K562 (cell line): ENCODE measurements around the gene TDRD6. TPM values are rescaled to one million over a fixed set of nuclear protein-coding genes. Genes with fewer than 3 reads are reported as not detected.

Source experiments
- C11orf30 ChIP-seq: fragments of 450-650 bp; IDR thresholded peaks from 2 replicates; pipeline ENCODE4 v1.6.1; 2016; ENCODE audit warnings: low read depth, mild to moderate bottlenecking
- MAFK ChIP-seq: IDR thresholded peaks from 2 replicates; pipeline ENCODE4 v1.6.1; 2011; ENCODE audit warnings: low read length, improper control_type of control experiment
- NFRKB ChIP-seq: fragments of 450-650 bp; IDR thresholded peaks from 2 replicates; pipeline ENCODE4 v1.6.1; 2016; ENCODE audit warnings: low read depth
- OTX1 ChIP-seq: fragments of 450-650 bp; formaldehyde crosslinking; IDR thresholded peaks from 2 replicates; pipeline ENCODE4 v1.4.0; 2022; ENCODE audit warnings: mild to moderate bottlenecking
- PPARD ChIP-seq: fragments of 250-450 bp; sonication (Bioruptor Pico); IDR thresholded peaks from 2 replicates; pipeline ENCODE4 v1.8.0; 2022; ENCODE audit warnings: inconsistent platforms, mild to moderate bottlenecking, moderate library complexity
- SMAD1 ChIP-seq: fragments of 150-350 bp; IDR thresholded peaks from 2 replicates; pipeline ENCODE4 v1.6.1; 2014; ENCODE audit warnings: low read length, low read depth; ENCODE audit not compliant: partially characterized antibody
- TCFL5 ChIP-seq: fragments of 250-450 bp; sonication (Bioruptor Pico); conservative IDR thresholded peaks from 2 replicates; pipeline ENCODE4 v1.6.1; 2021; ENCODE audit warnings: mild to moderate bottlenecking, moderate library complexity, matching md5 sums
- ZFP36 ChIP-seq: fragments of 150-350 bp; IDR thresholded peaks from 2 replicates; pipeline ENCODE4 v1.6.1; 2018; ENCODE audit warnings: low read length, low read depth; ENCODE audit not compliant: partially characterized antibody
- ZNF316 ChIP-seq: fragments of 450-650 bp; IDR thresholded peaks from 2 replicates; pipeline ENCODE4 v1.6.1; 2016
- polyA plus RNA-seq, 8 experiments: library from polyadenylated mRNA; depleted of rRNA in 4 of 8; stranded (reverse) in 5 of 8; unstranded in 3 of 8; fragments of >200 nt; fragmentation: Nextera tagmentation in 2 of 8; fragmentation: Illumina TruSeq in 1 of 8; extraction: Ambion mirVana in 2 of 8; extraction: Trizol in 1 of 8; gene quantifications; 2 replicates each; pipeline versions ENCODE4 v1.2.1 to v1.2.3, GENCODE V29; 2011 to 2014; ENCODE audit warnings: inconsistent platforms in 1 of 8, missing spikeins in 1 of 8
- total RNA-seq, 7 experiments: library from RNA; depleted of rRNA in 6 of 7; stranded (reverse); fragments of >200 nt in 6 of 7; fragmentation: Illumina TruSeq in 2 of 7; extraction: Trizol in 2 of 7; gene quantifications; 2 replicates each; pipeline versions ENCODE4 v1.2.1 to v1.2.3, GENCODE V29; 2011 to 2021; ENCODE audit warnings: low replicate concordance in 1 of 7
- TF ChIP-seq, protein P1 (sequence below): fragments of 450-650 bp; IDR thresholded peaks from 2 replicates; pipeline ENCODE4 v1.7.1; 2018; ENCODE audit warnings: mild to moderate bottlenecking, low read depth; ENCODE audit not compliant: partially characterized antibody
- TF ChIP-seq, protein P2 (sequence below): fragments of 250-450 bp; sonication (Bioruptor Pico); IDR thresholded peaks from 2 replicates; pipeline ENCODE4 v1.5.0; 2021
- TF ChIP-seq, protein P3 (sequence below): sonication (generic); formaldehyde crosslinking; IDR thresholded peaks from 2 replicates; pipeline ENCODE4 v1.8.1; 2023; ENCODE audit warnings: mild to moderate bottlenecking, missing genetic modification reagents
- TF ChIP-seq, protein P4 (sequence below): fragments of 450-650 bp; IDR thresholded peaks from 2 replicates; pipeline ENCODE4 v1.6.1; 2018; ENCODE audit warnings: mild to moderate bottlenecking, low read depth; ENCODE audit not compliant: partially characterized antibody

The TDRD6 gene
- total and polyA plus RNA-seq, 9 of the 15 experiments (the other 6 are each of a cell fraction or from before 2014, with no cell fraction given): under 0.01 to 0.53 (median 0.14) TPM; not detected in 1

DNA sequence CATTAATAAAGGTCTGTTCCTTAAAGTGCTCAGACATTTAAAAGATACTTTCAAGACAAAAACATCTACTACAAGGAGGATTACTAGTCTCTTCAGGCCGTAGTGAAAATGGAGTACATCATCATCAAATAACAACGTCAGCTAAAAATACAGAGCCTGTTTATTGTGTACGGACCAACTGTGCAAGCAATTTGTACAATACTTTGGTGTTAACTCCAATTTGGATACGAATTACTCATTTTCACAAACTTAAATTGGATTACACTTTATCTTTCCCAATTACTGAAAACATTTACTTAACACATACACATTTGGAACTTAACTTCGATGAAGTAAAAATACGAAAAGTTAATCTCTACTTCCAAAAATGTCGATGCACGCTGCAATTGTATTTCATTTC lies 35.9 kb upstream of the TDRD6 start (continued):
- TF ChIP-seq, protein P1, sequence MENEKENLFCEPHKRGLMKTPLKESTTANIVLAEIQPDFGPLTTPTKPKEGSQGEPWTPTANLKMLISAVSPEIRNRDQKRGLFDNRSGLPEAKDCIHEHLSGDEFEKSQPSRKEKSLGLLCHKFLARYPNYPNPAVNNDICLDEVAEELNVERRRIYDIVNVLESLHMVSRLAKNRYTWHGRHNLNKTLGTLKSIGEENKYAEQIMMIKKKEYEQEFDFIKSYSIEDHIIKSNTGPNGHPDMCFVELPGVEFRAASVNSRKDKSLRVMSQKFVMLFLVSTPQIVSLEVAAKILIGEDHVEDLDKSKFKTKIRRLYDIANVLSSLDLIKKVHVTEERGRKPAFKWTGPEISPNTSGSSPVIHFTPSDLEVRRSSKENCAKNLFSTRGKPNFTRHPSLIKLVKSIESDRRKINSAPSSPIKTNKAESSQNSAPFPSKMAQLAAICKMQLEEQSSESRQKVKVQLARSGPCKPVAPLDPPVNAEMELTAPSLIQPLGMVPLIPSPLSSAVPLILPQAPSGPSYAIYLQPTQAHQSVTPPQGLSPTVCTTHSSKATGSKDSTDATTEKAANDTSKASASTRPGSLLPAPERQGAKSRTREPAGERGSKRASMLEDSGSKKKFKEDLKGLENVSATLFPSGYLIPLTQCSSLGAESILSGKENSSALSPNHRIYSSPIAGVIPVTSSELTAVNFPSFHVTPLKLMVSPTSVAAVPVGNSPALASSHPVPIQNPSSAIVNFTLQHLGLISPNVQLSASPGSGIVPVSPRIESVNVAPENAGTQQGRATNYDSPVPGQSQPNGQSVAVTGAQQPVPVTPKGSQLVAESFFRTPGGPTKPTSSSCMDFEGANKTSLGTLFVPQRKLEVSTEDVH: no peak
- TF ChIP-seq, protein P2, sequence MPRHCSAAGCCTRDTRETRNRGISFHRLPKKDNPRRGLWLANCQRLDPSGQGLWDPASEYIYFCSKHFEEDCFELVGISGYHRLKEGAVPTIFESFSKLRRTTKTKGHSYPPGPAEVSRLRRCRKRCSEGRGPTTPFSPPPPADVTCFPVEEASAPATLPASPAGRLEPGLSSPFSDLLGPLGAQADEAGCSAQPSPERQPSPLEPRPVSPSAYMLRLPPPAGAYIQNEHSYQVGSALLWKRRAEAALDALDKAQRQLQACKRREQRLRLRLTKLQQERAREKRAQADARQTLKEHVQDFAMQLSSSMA: no peak
- peak; percentile 40; the same call in 1 of the 2 replicates for TF ChIP-seq MAFK
- no peak for TF ChIP-seq SMAD1
- TF ChIP-seq, protein P3, sequence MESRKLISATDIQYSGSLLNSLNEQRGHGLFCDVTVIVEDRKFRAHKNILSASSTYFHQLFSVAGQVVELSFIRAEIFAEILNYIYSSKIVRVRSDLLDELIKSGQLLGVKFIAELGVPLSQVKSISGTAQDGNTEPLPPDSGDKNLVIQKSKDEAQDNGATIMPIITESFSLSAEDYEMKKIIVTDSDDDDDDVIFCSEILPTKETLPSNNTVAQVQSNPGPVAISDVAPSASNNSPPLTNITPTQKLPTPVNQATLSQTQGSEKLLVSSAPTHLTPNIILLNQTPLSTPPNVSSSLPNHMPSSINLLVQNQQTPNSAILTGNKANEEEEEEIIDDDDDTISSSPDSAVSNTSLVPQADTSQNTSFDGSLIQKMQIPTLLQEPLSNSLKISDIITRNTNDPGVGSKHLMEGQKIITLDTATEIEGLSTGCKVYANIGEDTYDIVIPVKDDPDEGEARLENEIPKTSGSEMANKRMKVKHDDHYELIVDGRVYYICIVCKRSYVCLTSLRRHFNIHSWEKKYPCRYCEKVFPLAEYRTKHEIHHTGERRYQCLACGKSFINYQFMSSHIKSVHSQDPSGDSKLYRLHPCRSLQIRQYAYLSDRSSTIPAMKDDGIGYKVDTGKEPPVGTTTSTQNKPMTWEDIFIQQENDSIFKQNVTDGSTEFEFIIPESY (CRISPR knock-in tag): no peak
- TF ChIP-seq PPARD (CRISPR knock-in tag): no peak
- no peak for TF ChIP-seq ZFP36
- TF ChIP-seq NFRKB: no peak
- peak; percentile 72 for TF ChIP-seq ZNF316
- TF ChIP-seq TCFL5 (CRISPR knock-in tag): no peak
- TF ChIP-seq, protein P4, sequence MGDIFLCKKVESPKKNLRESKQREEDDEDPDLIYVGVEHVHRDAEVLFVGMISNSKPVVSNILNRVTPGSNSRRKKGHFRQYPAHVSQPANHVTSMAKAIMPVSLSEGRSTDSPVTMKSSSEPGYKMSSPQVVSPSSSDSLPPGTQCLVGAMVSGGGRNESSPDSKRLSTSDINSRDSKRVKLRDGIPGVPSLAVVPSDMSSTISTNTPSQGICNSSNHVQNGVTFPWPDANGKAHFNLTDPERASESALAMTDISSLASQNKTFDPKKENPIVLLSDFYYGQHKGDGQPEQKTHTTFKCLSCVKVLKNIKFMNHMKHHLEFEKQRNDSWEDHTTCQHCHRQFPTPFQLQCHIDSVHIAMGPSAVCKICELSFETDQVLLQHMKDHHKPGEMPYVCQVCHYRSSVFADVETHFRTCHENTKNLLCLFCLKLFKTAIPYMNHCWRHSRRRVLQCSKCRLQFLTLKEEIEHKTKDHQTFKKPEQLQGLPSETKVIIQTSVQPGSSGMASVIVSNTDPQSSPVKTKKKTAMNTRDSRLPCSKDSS: no peak
- peak; percentile 33; the same call in 1 of the 2 replicates for TF ChIP-seq C11orf30
- TF ChIP-seq OTX1 (CRISPR knock-in tag): no peak
